ENCODE data around the gene PITPNC1. TPM values are rescaled to one million over a fixed set of nuclear protein-coding genes. Genes with fewer than 3 reads are reported as not detected.
A peak's percentile ranks its signal among the peaks of the same experiment; 100 is the strongest.

The PITPNC1 gene
- total RNA-seq, 1 donor from 2014 or later = 13.0 TPM

GRCh38 chr17:67489273-67489672 lies 112.2 kb downstream of the PITPNC1 start:
- Histone ChIP-seq H3K27me3 (ENCODE audit: control insufficient read depth, insufficient read depth, low read length) (no peaks in the 10 kb centered on the region), H3K4me3 (ENCODE audit: low read depth, low read length) (no peak overlapping the region), H3K36me3 (ENCODE audit: control insufficient read depth, insufficient read depth, low read length) (no peaks in the 10 kb centered on the region)
- no peak for DNase-seq (ENCODE audit: low read depth)
- TF ChIP-seq, protein P1, sequence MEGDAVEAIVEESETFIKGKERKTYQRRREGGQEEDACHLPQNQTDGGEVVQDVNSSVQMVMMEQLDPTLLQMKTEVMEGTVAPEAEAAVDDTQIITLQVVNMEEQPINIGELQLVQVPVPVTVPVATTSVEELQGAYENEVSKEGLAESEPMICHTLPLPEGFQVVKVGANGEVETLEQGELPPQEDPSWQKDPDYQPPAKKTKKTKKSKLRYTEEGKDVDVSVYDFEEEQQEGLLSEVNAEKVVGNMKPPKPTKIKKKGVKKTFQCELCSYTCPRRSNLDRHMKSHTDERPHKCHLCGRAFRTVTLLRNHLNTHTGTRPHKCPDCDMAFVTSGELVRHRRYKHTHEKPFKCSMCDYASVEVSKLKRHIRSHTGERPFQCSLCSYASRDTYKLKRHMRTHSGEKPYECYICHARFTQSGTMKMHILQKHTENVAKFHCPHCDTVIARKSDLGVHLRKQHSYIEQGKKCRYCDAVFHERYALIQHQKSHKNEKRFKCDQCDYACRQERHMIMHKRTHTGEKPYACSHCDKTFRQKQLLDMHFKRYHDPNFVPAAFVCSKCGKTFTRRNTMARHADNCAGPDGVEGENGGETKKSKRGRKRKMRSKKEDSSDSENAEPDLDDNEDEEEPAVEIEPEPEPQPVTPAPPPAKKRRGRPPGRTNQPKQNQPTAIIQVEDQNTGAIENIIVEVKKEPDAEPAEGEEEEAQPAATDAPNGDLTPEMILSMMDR (IDR thresholded peaks at IDR 0.05; ENCODE audit: insufficient read depth, low read length, poor library complexity, severe bottlenecking) = no peak

- no peaks in the 10 kb centered on the region for H3K27me3 ChIP-seq (ENCODE audit: control insufficient read depth, insufficient read depth, low read length)
- TF ChIP-seq, protein P1 (IDR thresholded peaks at IDR 0.05; ENCODE audit: insufficient read depth, low read length, poor library complexity, severe bottlenecking) = no peak
- no peak overlapping the region for H3K4me3 ChIP-seq (ENCODE audit: low read depth, low read length)
- no peaks in the 10 kb centered on the region for H3K36me3 ChIP-seq (ENCODE audit: control insufficient read depth, insufficient read depth, low read length)
- DNase-seq (ENCODE audit: low read depth) = no peak
Measured at GRCh38 chr17:67490471-67490870, 113.4 kb downstream of the PITPNC1 start.

DNA sequence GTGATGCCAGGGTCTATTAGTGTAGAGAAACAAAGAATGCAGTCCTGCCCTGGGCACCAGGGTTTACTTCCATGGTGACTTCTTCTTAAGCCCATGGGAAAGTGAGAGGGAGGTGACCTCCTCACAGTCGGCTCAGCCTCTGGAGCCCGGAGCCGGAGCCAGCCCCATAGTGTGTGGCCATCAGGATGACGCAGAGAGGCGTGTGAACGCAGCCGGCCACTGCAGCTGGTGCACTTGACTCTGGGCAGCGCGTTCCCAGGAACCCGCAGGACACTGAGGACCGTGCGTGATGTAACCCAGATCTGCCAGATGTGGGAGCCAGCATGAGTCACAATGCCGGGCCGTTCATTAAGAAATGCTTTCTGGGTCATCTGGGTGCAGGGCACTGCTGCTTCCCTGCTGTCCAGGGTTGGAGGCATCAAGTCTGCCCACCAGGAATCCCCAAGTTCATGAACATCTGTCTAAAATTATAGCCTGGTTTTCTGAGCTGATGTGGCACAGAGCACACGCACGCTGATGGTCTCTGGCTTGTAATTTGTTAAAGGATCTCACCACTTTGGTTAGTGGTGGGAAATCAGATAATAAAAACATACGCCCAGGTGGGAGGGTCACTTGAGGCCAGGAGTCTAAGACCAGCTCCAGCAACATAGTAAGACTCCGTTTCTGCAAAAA lies 114.1 kb downstream of the PITPNC1 start:
- Histone ChIP-seq H3K27me3 (ENCODE audit: control insufficient read depth, insufficient read depth, low read length) (no peaks in the 10 kb centered on the region), H3K36me3 (ENCODE audit: control insufficient read depth, insufficient read depth, low read length) (no peaks in the 10 kb centered on the region), H3K4me3 (ENCODE audit: low read depth, low read length) (no peak overlapping the region)
- peak; percentile 88 for DNase-seq (ENCODE audit: low read depth)
- TF ChIP-seq, protein P1 (IDR thresholded peaks at IDR 0.05; ENCODE audit: insufficient read depth, low read length, poor library complexity, severe bottlenecking) = no peak

GRCh38 chr17:67491681-67492024 lies 114.6 kb downstream of the PITPNC1 start:
- no peak for DNase-seq (ENCODE audit: low read depth)
- H3K36me3 ChIP-seq (ENCODE audit: control insufficient read depth, insufficient read depth, low read length) = no peaks in the 10 kb centered on the region
- H3K27me3 ChIP-seq (ENCODE audit: control insufficient read depth, insufficient read depth, low read length) = no peaks in the 10 kb centered on the region
- H3K4me3 ChIP-seq (ENCODE audit: low read depth, low read length) = no peak overlapping the region
- TF ChIP-seq, protein P1 (IDR thresholded peaks at IDR 0.05; ENCODE audit: insufficient read depth, low read length, poor library complexity, severe bottlenecking) = no peak

DNA sequence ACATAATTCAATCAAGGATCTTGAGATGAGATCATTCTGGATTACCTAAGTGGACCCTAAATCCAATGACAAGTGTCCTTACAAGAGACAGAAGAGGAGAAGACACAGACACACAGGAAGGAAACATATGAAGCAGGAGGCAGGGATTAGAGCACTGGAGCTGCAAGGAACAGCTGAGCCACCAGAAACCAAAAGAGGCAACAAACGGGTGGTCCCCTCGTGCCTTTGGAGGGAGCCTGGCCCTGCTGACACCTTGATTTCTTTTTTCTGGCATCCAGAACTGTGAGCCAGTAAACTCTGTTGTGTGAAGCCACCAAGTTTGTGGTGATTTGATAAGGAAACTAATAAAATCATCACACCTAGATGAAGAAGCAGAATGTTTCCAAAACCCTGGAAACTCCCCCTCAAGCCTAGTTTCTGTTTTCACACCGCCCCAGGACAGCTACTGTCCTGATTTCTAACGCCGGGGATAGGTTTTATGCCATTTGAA lies 115.2 kb downstream of the PITPNC1 start:
- no peak for DNase-seq (ENCODE audit: low read depth)
- no peaks in the 10 kb centered on the region for H3K36me3 ChIP-seq (ENCODE audit: control insufficient read depth, insufficient read depth, low read length)
- TF ChIP-seq, protein P1 (IDR thresholded peaks at IDR 0.05; ENCODE audit: insufficient read depth, low read length, poor library complexity, severe bottlenecking) = no peak
- no peak overlapping the region for H3K4me3 ChIP-seq (ENCODE audit: low read depth, low read length)
- no peaks in the 10 kb centered on the region for H3K27me3 ChIP-seq (ENCODE audit: control insufficient read depth, insufficient read depth, low read length)

All from kidney epithelial cell (primary cell).